ENCODE measurements around the gene ZNF19.

Gene ZNF19

DNA sequence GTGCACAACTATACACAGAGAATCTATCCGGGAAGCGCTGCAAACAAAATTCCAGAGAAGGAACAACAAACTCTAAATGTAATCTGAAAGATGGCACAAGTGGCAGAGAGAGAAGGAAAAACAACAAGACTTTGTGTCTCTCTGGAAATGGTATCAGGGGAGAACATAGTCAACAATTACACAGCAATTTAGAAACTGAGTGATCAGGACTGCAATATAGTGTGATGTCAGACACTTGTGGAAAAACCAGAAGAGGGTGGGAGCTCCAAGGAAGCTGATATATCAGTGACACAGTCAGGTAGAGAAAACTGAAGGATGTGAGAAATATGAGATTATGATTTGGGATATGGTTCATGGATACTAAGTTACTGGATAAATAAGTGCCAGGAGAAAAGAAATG, 8.2 kb downstream of the ZNF19 start:
- H3K27me3 ChIP-seq (ENCODE audit: low read length) = no peaks in the 10 kb centered on the region
- no peaks in the 10 kb centered on the region for H3K9me3 ChIP-seq (ENCODE audit: insufficient read depth, low read length)
- no peak overlapping the region for H3K4me2 ChIP-seq (ENCODE audit: low read depth, low read length, poor library complexity, severe bottlenecking)
- H3F3A ChIP-seq (ENCODE audit: insufficient read depth) = no peaks in the 10 kb centered on the region
- H3K36me3 ChIP-seq (ENCODE audit: low read length) = no peaks in the 10 kb centered on the region
- no peak overlapping the region for H3K9ac ChIP-seq (ENCODE audit: low read length)
- H3K79me2 ChIP-seq (ENCODE audit: insufficient read depth, low read length) = no peaks in the 10 kb centered on the region
- no peak overlapping the region for H2AFZ ChIP-seq (ENCODE audit: low read depth, low read length, severe bottlenecking)
- no peak overlapping the region for H3K27ac ChIP-seq (ENCODE audit: low read depth, low read length)
- TF ChIP-seq EZH2phosphoT487 (conservative IDR thresholded peaks at IDR 0.05; ENCODE audit: low read length) (no peak), CTCF (IDR thresholded peaks at IDR 0.05; ENCODE audit: insufficient read depth, low read length, poor library complexity, severe bottlenecking) (no peak)
- no peak overlapping the region for H3K4me3 ChIP-seq (ENCODE audit: insufficient read depth, low read length, poor library complexity, severe bottlenecking)
- H3K9me2 ChIP-seq (replicated peaks; ENCODE audit: insufficient read depth, low read length) = no peaks in the 10 kb centered on the region
- no peaks in the 10 kb centered on the region for H4K20me1 ChIP-seq (ENCODE audit: low read depth, low read length)

GRCh38 chr16:71479420-71479819, 9.7 kb downstream of the ZNF19 start:
- Histone ChIP-seq H3K9me2 (replicated peaks; ENCODE audit: insufficient read depth, low read length) (no peaks in the 10 kb centered on the region), H3K79me2 (ENCODE audit: insufficient read depth, low read length) (no peaks in the 10 kb centered on the region), H3K36me3 (ENCODE audit: low read length) (no peaks in the 10 kb centered on the region), H3K9me3 (ENCODE audit: insufficient read depth, low read length) (no peaks in the 10 kb centered on the region), H3K4me2 (ENCODE audit: low read depth, low read length, poor library complexity, severe bottlenecking) (no peak overlapping the region), H3K27ac (ENCODE audit: low read depth, low read length) (no peak overlapping the region), H3K9ac (ENCODE audit: low read length) (no peak overlapping the region), H3K4me3 (ENCODE audit: insufficient read depth, low read length, poor library complexity, severe bottlenecking) (no peak overlapping the region), H3F3A (ENCODE audit: insufficient read depth) (no peaks in the 10 kb centered on the region), H2AFZ (ENCODE audit: low read depth, low read length, severe bottlenecking) (no peak overlapping the region), H4K20me1 (ENCODE audit: low read depth, low read length) (no peaks in the 10 kb centered on the region), H3K27me3 (ENCODE audit: low read length) (no peaks in the 10 kb centered on the region)
- TF ChIP-seq EZH2phosphoT487 (conservative IDR thresholded peaks at IDR 0.05; ENCODE audit: low read length) = no peak
- peak; percentile 25 for TF ChIP-seq CTCF (IDR thresholded peaks at IDR 0.05; ENCODE audit: insufficient read depth, low read length, poor library complexity, severe bottlenecking)

DNA sequence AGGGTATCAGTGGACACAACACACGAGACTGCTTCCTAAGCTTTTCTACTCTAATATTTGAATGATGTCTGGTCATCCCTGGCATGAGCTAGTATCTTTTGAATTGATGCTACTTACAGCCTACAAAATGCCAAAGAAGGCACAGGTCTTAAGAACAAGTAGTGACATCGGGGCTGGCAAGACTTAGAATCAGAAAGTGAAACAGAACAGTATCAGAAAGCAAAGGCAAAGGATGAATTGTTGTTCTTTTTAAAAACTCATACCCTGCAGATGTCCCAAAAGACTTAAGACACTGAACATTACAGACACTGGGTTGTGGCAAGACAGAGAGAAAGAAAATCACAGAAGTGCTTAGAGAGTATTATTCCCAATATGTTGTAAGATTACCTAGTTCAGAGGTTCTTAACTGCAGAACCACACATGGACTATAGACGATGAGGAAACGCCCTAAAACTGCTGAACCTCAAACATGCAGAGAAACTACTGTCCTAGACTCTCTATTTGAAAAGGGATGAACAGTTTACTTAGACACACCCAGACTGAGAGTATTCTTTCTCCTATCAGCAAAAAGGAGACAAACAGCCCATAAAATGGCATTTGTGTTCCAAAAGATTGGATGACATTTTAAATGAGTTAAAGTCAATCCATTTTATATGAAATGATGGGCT, 12.5 kb downstream of the ZNF19 start:
- Histone ChIP-seq H4K20me1 (ENCODE audit: low read depth, low read length) (no peaks in the 10 kb centered on the region), H3K79me2 (ENCODE audit: insufficient read depth, low read length) (no peaks in the 10 kb centered on the region), H3F3A (ENCODE audit: insufficient read depth) (no peaks in the 10 kb centered on the region), H3K4me2 (ENCODE audit: low read depth, low read length, poor library complexity, severe bottlenecking) (no peak overlapping the region), H2AFZ (ENCODE audit: low read depth, low read length, severe bottlenecking) (no peak overlapping the region), H3K9me3 (ENCODE audit: insufficient read depth, low read length) (no peaks in the 10 kb centered on the region), H3K9ac (ENCODE audit: low read length) (no peak overlapping the region), H3K36me3 (ENCODE audit: low read length) (no peaks in the 10 kb centered on the region), H3K27me3 (ENCODE audit: low read length) (no peaks in the 10 kb centered on the region), H3K4me3 (ENCODE audit: insufficient read depth, low read length, poor library complexity, severe bottlenecking) (no peak overlapping the region), H3K27ac (ENCODE audit: low read depth, low read length) (no peak overlapping the region), H3K9me2 (replicated peaks; ENCODE audit: insufficient read depth, low read length) (no peaks in the 10 kb centered on the region)
- TF ChIP-seq EZH2phosphoT487 (conservative IDR thresholded peaks at IDR 0.05; ENCODE audit: low read length) = no peak
- no peak for TF ChIP-seq CTCF (IDR thresholded peaks at IDR 0.05; ENCODE audit: insufficient read depth, low read length, poor library complexity, severe bottlenecking)

Measured in SU-DHL-6 (cell line).